MM.1S (cell line): Measurements from ENCODE around the gene CMBL.

ENCODE experiments used
- DNase-seq: peaks from one replicate; pipeline ENCODE4 v3.0.0-alpha.2; 2015
- H2AFZ ChIP-seq: fragments of 300-600 bp; sonication (generic); 2 replicates; pipeline ENCODE4 v1.6.0; 2016; ENCODE audit warnings: antibody characterized with exemption, low read length
- H3F3A ChIP-seq: fragments of 300-600 bp; sonication (generic); 2 replicates; pipeline ENCODE4 v1.6.1; 2016; ENCODE audit warnings: mild to moderate bottlenecking, antibody characterized with exemption, low read length, moderate library complexity, mixed read lengths; ENCODE audit not compliant: insufficient read depth
- H3K27ac ChIP-seq: fragments of 300-600 bp; sonication (generic); 2 replicates; pipeline ENCODE4 v1.5.1; 2016; ENCODE audit warnings: mild to moderate bottlenecking, low read length
- H3K27me3 ChIP-seq: fragments of 300-600 bp; sonication (generic); replicated peaks from 2 replicates; pipeline ENCODE4 v1.6.0; 2016; ENCODE audit warnings: low read length; ENCODE audit not compliant: insufficient read depth
- H3K36me3 ChIP-seq: fragments of 300-600 bp; sonication (generic); replicated peaks from 2 replicates; pipeline ENCODE4 v1.6.1; 2016; ENCODE audit warnings: mild to moderate bottlenecking, low read length, mixed read lengths; ENCODE audit not compliant: insufficient read depth
- H3K4me1 ChIP-seq: fragments of 300-600 bp; sonication (generic); 2 replicates; pipeline ENCODE4 v1.6.1; 2016; ENCODE audit warnings: low read length, mixed read lengths
- H3K4me2 ChIP-seq: fragments of 300-600 bp; sonication (generic); 2 replicates; pipeline ENCODE4 v1.6.0; 2016; ENCODE audit warnings: low read depth, low read length
- H3K4me3 ChIP-seq: fragments of 300-600 bp; sonication (generic); 2 replicates; pipeline ENCODE4 v1.5.1; 2016; ENCODE audit warnings: low read length, mixed read lengths
- H3K79me2 ChIP-seq: fragments of 300-600 bp; sonication (generic); 2 replicates; pipeline ENCODE4 v1.6.1; 2016; ENCODE audit warnings: mixed run types, low read length, mixed read lengths
- H3K9ac ChIP-seq: fragments of 300-600 bp; sonication (generic); 2 replicates; pipeline ENCODE4 v1.6.1; 2016; ENCODE audit warnings: low read length, mixed read lengths
- H3K9me2 ChIP-seq: fragments of 300-600 bp; sonication (generic); replicated peaks from 2 replicates; pipeline ENCODE4 v1.6.1; 2016; ENCODE audit warnings: mild to moderate bottlenecking, low read length, mixed read lengths; ENCODE audit not compliant: insufficient read depth
- H3K9me3 ChIP-seq: fragments of 300-600 bp; sonication (generic); replicated peaks from 2 replicates; pipeline ENCODE4 v1.6.1; 2016; ENCODE audit warnings: mild to moderate bottlenecking, low read length, mixed read lengths; ENCODE audit not compliant: insufficient read depth
- H4K20me1 ChIP-seq: fragments of 300-600 bp; sonication (generic); 2 replicates; pipeline ENCODE4 v1.6.1; 2016; ENCODE audit warnings: mild to moderate bottlenecking, low read length, moderate library complexity, mixed read lengths; ENCODE audit not compliant: insufficient read depth
- CTCF ChIP-seq: fragments of 300-600 bp; sonication (generic); IDR thresholded peaks from 2 replicates; pipeline ENCODE4 v1.5.1; 2016; ENCODE audit warnings: antibody characterized with exemption, low read length, mixed read lengths
- EZH2 ChIP-seq: fragments of 300-600 bp; sonication (generic); optimal IDR thresholded peaks from 2 replicates; pipeline ENCODE3; 2017; ENCODE audit warnings: low read depth, mild to moderate bottlenecking, antibody characterized with exemption, low read length, mixed read lengths
- EZH2phosphoT487 ChIP-seq: fragments of 300-600 bp; sonication (generic); IDR thresholded peaks from 2 replicates; pipeline ENCODE4 v1.6.1; 2018; ENCODE audit warnings: antibody characterized with exemption, low read length

Gene CMBL

GRCh38 chr5:10243660-10244240 lies 64.0 kb downstream of the CMBL start:
- no peak for DNase-seq
- H3K4me3 ChIP-seq: no peak overlapping the region
- no peak for TF ChIP-seq EZH2
- TF ChIP-seq EZH2phosphoT487: no peak
- no peak for TF ChIP-seq CTCF

GRCh38 chr5:10235350-10235749 lies 72.4 kb downstream of the CMBL start:
- H3K4me1 ChIP-seq: no peaks in the 10 kb centered on the region
- H3K27ac ChIP-seq: no peak overlapping the region
- no peak overlapping the region for H3K9ac ChIP-seq
- H3K4me2 ChIP-seq: no peak overlapping the region
- TF ChIP-seq EZH2 (no peak), EZH2phosphoT487 (no peak), CTCF (no peak)
- no peak overlapping the region for H2AFZ ChIP-seq
- 0 out of 2 replicates have a peak, but pooled peaks cover 1% of the 10 kb centered on the region for H3K79me2 ChIP-seq
- DNase-seq: no peak
- no peaks in the 10 kb centered on the region for H3K9me3 ChIP-seq
- H3K4me3 ChIP-seq: no peak overlapping the region
- no peaks in the 10 kb centered on the region for H3K36me3 ChIP-seq
- no peaks in the 10 kb centered on the region for H4K20me1 ChIP-seq
- no peaks in the 10 kb centered on the region for H3F3A ChIP-seq
- no peaks in the 10 kb centered on the region for H3K9me2 ChIP-seq
- H3K27me3 ChIP-seq: no peaks in the 10 kb centered on the region

More at GRCh38 chr5:10243660-10244240, 64.0 kb downstream of the CMBL start:
- Histone ChIP-seq H3K36me3 (no peaks in the 10 kb centered on the region), H3K27me3 (no peaks in the 10 kb centered on the region), H2AFZ (no peak overlapping the region), H3K4me1 (peaks cover 5% of the 10 kb centered on the region; the same call in 1 of the 2 replicates), H3K27ac (no peak overlapping the region), H3K9me3 (no peaks in the 10 kb centered on the region), H3K79me2 (peaks cover 26% of the 10 kb centered on the region), H3K9me2 (no peaks in the 10 kb centered on the region), H3K4me2 (no peak overlapping the region), H3K9ac (no peak overlapping the region), H4K20me1 (no peaks in the 10 kb centered on the region), H3F3A (no peaks in the 10 kb centered on the region)

DNA sequence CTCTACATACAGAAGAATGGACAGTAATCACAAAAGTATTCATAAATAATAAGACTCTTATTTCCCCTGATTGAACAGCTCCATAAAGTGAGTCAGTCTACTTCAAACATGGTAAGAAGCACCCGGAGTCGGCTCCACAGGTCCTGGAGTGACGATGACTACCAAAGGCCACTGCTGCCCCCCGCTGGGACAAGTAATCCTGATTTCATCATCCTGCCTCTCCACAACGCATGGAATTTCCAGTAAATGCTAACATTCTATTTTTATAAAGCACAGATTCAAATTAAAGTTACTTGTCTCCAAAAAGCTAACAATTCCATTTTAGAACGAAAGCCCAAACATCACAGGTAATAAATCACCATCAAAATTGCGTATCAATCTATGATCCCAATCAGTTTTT lies 74.2 kb downstream of the CMBL start:
- Histone ChIP-seq H3K36me3 (no peaks in the 10 kb centered on the region), H3K27ac (no peak overlapping the region), H3K4me2 (no peak overlapping the region), H4K20me1 (no peaks in the 10 kb centered on the region), H3K27me3 (no peaks in the 10 kb centered on the region), H3K9me3 (no peaks in the 10 kb centered on the region), H3K9me2 (no peaks in the 10 kb centered on the region), H3K9ac (no peak overlapping the region), H3K4me1 (no peaks in the 10 kb centered on the region), H2AFZ (no peak overlapping the region), H3K4me3 (no peak overlapping the region), H3F3A (no peaks in the 10 kb centered on the region), H3K79me2 (no peaks in the 10 kb centered on the region)
- no peak for DNase-seq
- TF ChIP-seq EZH2: no peak
- no peak for TF ChIP-seq EZH2phosphoT487
- TF ChIP-seq CTCF: no peak
